CD14-positive monocyte (primary cell): Measurements from ENCODE around the gene SPESP1. TPM values are rescaled to one million over a fixed set of nuclear protein-coding genes. Genes with fewer than 3 reads are reported as not detected.
A peak's percentile ranks its signal among the peaks of the same experiment; 100 is the strongest.

Experiments used
- DNase-seq, 3 donors: peaks; one replicate each; pipeline ENCODE4 v3.0.0-alpha.2; 2011 to 2022
- H2AFZ ChIP-seq: 2 replicates; pipeline ENCODE4 v1.6.0; 2012; ENCODE audit warnings: mild to moderate bottlenecking, low read depth, low read length, inconsistent platforms; ENCODE audit not compliant: insufficient read depth, poor library complexity, severe bottlenecking
- H3K27ac ChIP-seq, 2 donors: 1 replicate in 1 of 2; 2 replicates in 1 of 2; pipeline ENCODE4 v1.5.1; 2012 to 2013; ENCODE audit warnings: low read length in 2 of 2, control low read depth in 1 of 2, inconsistent platforms in 1 of 2, low read depth in 1 of 2, mild to moderate bottlenecking in 1 of 2
- H3K27me3 ChIP-seq, 2 donors: one replicate each; pipeline versions ENCODE4 v1.6.0 to v1.6.1; 2011 to 2013; ENCODE audit warnings: low read length in 2 of 2; ENCODE audit not compliant: control insufficient read depth in 2 of 2, insufficient read depth in 2 of 2
- H3K36me3 ChIP-seq, 2 donors: replicated peaks in 1 of 2; 1 replicate in 1 of 2; 2 replicates in 1 of 2; pipeline versions ENCODE4 v1.5.1 to v1.6.1; 2012 to 2013; ENCODE audit warnings: low read length in 2 of 2, control low read depth in 1 of 2, inconsistent platforms in 1 of 2, mild to moderate bottlenecking in 1 of 2; ENCODE audit not compliant: insufficient read depth in 2 of 2, control insufficient read depth in 1 of 2
- H3K4me1 ChIP-seq, 2 donors: 1 replicate in 1 of 2; 2 replicates in 1 of 2; pipeline versions ENCODE4 v1.5.1 to v1.6.1; 2012 to 2013; ENCODE audit warnings: low read length in 2 of 2, control low read depth in 1 of 2, inconsistent platforms in 1 of 2, mild to moderate bottlenecking in 1 of 2, moderate library complexity in 1 of 2; ENCODE audit not compliant: insufficient read depth in 2 of 2, control insufficient read depth in 1 of 2
- H3K4me2 ChIP-seq: replicated peaks from 2 replicates; pipeline ENCODE3; 2012; ENCODE audit warnings: low read length, moderate library complexity, mild to moderate bottlenecking; ENCODE audit not compliant: poor library complexity, severe bottlenecking; ENCODE audit errors: extremely low read depth
- H3K4me3 ChIP-seq, 3 experiments: fragments of 200-600 bp in 1 of 3; sonication (generic) in 1 of 3; replicated peaks in 1 of 3; 1 replicate in 2 of 3; 2 replicates in 1 of 3; pipeline ENCODE4 v1.5.1; 2011 to 2013; ENCODE audit warnings: low read length in 3 of 3, mild to moderate bottlenecking in 3 of 3, control low read depth in 2 of 3, low read depth in 2 of 3, inconsistent platforms in 1 of 3, moderate library complexity in 1 of 3
- H3K79me2 ChIP-seq: 2 replicates; pipeline ENCODE4 v1.6.0; 2012; ENCODE audit warnings: mild to moderate bottlenecking, control low read depth, inconsistent platforms, low read length, moderate library complexity; ENCODE audit not compliant: insufficient read depth
- H3K9ac ChIP-seq: 2 replicates; pipeline ENCODE4 v1.6.0; 2017; ENCODE audit warnings: low read length, mild to moderate bottlenecking; ENCODE audit not compliant: insufficient read depth, poor library complexity, severe bottlenecking
- H3K9me3 ChIP-seq, 2 donors: replicated peaks in 1 of 2; 1 replicate in 1 of 2; 2 replicates in 1 of 2; pipeline versions ENCODE4 v1.5.1 to v1.6.1; 2012 to 2013; ENCODE audit warnings: low read length in 2 of 2, control low read depth in 1 of 2; ENCODE audit not compliant: control insufficient read depth in 1 of 2, insufficient read depth in 1 of 2
- H4K20me1 ChIP-seq: 2 replicates; pipeline ENCODE4 v1.6.0; 2012; ENCODE audit warnings: mild to moderate bottlenecking, low read length, control low read depth, moderate library complexity; ENCODE audit not compliant: insufficient read depth
- H3K27ac Mint-ChIP-seq, 7 donors: one replicate each; pipeline ENCODE4 v1.8.0; 2020; ENCODE audit warnings: mild to moderate bottlenecking in 7 of 7, mixed read lengths in 7 of 7, moderate library complexity in 6 of 7, inconsistent platforms in 2 of 7
- H3K27me3 Mint-ChIP-seq, 3 donors: one replicate each; pipeline ENCODE4 v1.8.0; 2021 to 2022; ENCODE audit warnings: low read depth in 3 of 3, mild to moderate bottlenecking in 3 of 3, mixed read lengths in 3 of 3, moderate library complexity in 3 of 3, inconsistent platforms in 1 of 3
- H3K36me3 Mint-ChIP-seq, 2 donors: one replicate each; pipeline ENCODE4 v1.8.0; 2020; ENCODE audit warnings: mixed read lengths in 2 of 2, inconsistent platforms in 1 of 2, mild to moderate bottlenecking in 1 of 2
- H3K4me1 Mint-ChIP-seq: one replicate; pipeline ENCODE4 v1.8.0; 2020; ENCODE audit warnings: mild to moderate bottlenecking, mixed read lengths
- H3K4me3 Mint-ChIP-seq, 2 donors: one replicate each; pipeline ENCODE4 v1.8.0; 2020; ENCODE audit warnings: mild to moderate bottlenecking in 2 of 2, mixed read lengths in 2 of 2, moderate library complexity in 1 of 2
- H3K9me3 Mint-ChIP-seq, 7 donors: one replicate each; pipeline ENCODE4 v1.8.0; 2020 to 2022; ENCODE audit warnings: mixed read lengths in 7 of 7, mild to moderate bottlenecking in 6 of 7, moderate library complexity in 6 of 7, inconsistent platforms in 2 of 7
- CTCF ChIP-seq: fragments of 200-600 bp; IDR thresholded peaks from one replicate; pipeline ENCODE4 v1.8.0; 2022; ENCODE audit warnings: antibody characterized with exemption, mild to moderate bottlenecking
- WGBS: methylation state at CpG from one replicate; pipeline ENCODE4 v1.1.5; 2013; ENCODE audit warnings: missing lambda C conversion rate; ENCODE audit not compliant: insufficient coverage; 5-methylcytosine and 5-hydroxymethylcytosine counted together
- intact Hi-C, 2 donors: fragments of 100-400 bp; cut with micrococcal nuclease; formaldehyde crosslinking; loops; one replicate each; pipeline versions ENCODE4 v1.15.0 to v1.15.1; 2023
- polyA plus RNA-seq, 3 donors: library from polyadenylated mRNA; depleted of rRNA in 1 of 3; unstranded in 2 of 3; stranded (reverse) in 1 of 3; fragments of 300-500 nt in 2 of 3; fragments of >200 nt in 1 of 3; fragmentation: Illumina TruSeq in 2 of 3; gene quantifications; 1 replicate in 2 of 3; 2 replicates in 1 of 3; pipeline ENCODE4 v1.2.3, GENCODE V29; 2012 to 2021

SPESP1 gene
- polyA plus RNA-seq, 3 donors, result 0.17 to 0.86 (median 0.47) TPM

- Histone ChIP-seq H3K27me3 (no peaks in the 10 kb centered on the region), H3K36me3 (no peaks in the 10 kb centered on the region), H3K9ac (no peak overlapping the region), H3K27ac (no peak overlapping the region), H3K4me2 (no peak overlapping the region), H3K79me2 (no peaks in the 10 kb centered on the region), H2AFZ (no peak overlapping the region), H3K9me3 (peaks cover 6 to 16% of the 10 kb centered on the region in 2 donors), H4K20me1 (no peaks in the 10 kb centered on the region), H3K4me1 (no peaks in the 10 kb centered on the region), H3K4me3 (no peak overlapping the region)
- Mint-ChIP-seq H3K36me3 (no peaks in the 10 kb centered on the region), H3K4me3 (no peak overlapping the region), H3K27me3 (peaks cover 0 to 2% (median 0%) of the 10 kb centered on the region in 3 donors), H3K27ac (no peak overlapping the region), H3K9me3 (peaks cover 5 to 19% (median 10%) of the 10 kb centered on the region in 7 donors), H3K4me1 (no peaks in the 10 kb centered on the region)
- no peak for TF ChIP-seq CTCF
- DNase-seq, result no peak
- intact Hi-C loops, result no loop called here
Measured at GRCh38 chr15:68934341-68934740, 4.0 kb downstream of the SPESP1 start.

DNA sequence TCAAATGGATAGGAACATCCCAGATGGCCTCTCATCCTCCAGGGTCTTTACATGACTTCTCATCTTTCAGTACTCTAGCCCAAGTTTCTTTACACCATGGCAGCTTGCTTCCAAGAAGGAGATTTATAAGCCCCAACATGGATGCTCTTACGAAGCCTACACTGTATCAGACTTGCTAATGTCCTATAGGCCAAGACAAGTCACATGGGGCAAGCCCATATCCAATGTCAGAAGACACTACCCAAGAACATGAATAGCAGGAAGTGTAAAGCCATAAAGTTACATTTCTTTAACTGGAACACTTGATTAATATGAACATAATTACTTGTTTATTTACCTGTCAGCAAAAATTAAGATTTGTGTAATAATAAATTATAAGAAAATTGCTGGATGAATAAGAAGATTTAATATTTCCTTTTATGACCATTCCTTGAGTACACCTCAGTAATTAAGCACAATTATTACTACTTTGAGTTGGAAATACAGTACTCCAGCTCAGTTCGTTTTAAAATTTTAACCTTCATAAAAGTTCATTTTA is 5.1 kb downstream of the SPESP1 start:
- Mint-ChIP-seq H3K27ac (no peak overlapping the region), H3K4me3 (no peak overlapping the region), H3K4me1 (no peaks in the 10 kb centered on the region), H3K27me3 (peaks cover 0 to 2% (median 1%) of the 10 kb centered on the region in 3 donors), H3K36me3 (no peaks in the 10 kb centered on the region), H3K9me3 (peaks cover 0 to 8% (median 3%) of the 10 kb centered on the region in 7 donors)
- H3K9ac ChIP-seq, result no peak overlapping the region
- peak overlapping the region; percentile 20 for H2AFZ ChIP-seq
- DNase-seq, result no peak
- no peak for TF ChIP-seq CTCF
- no peaks in the 10 kb centered on the region for H3K4me1 ChIP-seq
- no peaks in the 10 kb centered on the region for H4K20me1 ChIP-seq
- H3K4me3 ChIP-seq, result no peak overlapping the region
- no peak overlapping the region for H3K4me2 ChIP-seq
- H3K36me3 ChIP-seq, result no peaks in the 10 kb centered on the region
- no peaks in the 10 kb centered on the region for H3K79me2 ChIP-seq
- peaks cover under 1 to 4% of the 10 kb centered on the region in 2 donors for H3K9me3 ChIP-seq
- WGBS, result 86% methylated on average over 1 of the region's 2 CpGs
- no peak overlapping the region for H3K27ac ChIP-seq
- no peaks in the 10 kb centered on the region for H3K27me3 ChIP-seq
- intact Hi-C loops, result no loop called here
